GM19023 (cell line): Measurements from ENCODE around the gene CFAP54.
"Not testable (repeated sequence)": the region's sequence is repeated elsewhere in the genome, so short reads cannot be mapped to it uniquely, and the experiment has no call there.

ENCODE experiments used
- ATAC-seq: cut with Tn5 transposase; IDR thresholded peaks from one replicate; pipeline ENCODE4 v1.9.1; 2021; ENCODE audit warnings: mild to moderate bottlenecking, moderate library complexity; ENCODE audit not compliant: unreplicated experiment

The CFAP54 gene

DNA sequence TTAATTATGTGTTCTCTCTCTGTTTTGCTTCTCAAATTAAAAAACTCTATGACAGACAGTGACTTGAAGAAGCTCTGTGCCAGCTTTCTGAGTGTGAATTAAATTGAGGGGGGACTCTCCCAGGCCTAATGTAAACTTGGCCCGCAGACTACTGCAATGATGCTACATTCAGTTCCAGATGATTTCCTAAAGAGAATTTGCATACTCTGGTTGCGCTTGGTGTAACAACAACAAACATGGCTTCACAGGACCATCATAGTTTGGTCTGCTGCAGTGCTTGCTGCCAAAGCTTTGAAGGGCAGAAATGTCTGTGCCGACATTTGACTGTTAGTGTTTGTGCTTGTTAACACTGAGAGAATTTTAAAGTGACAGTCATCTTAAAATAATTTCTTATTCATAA, 25.0 kb downstream of the CFAP54 start:
- peak; percentile 86 for ATAC-seq

DNA sequence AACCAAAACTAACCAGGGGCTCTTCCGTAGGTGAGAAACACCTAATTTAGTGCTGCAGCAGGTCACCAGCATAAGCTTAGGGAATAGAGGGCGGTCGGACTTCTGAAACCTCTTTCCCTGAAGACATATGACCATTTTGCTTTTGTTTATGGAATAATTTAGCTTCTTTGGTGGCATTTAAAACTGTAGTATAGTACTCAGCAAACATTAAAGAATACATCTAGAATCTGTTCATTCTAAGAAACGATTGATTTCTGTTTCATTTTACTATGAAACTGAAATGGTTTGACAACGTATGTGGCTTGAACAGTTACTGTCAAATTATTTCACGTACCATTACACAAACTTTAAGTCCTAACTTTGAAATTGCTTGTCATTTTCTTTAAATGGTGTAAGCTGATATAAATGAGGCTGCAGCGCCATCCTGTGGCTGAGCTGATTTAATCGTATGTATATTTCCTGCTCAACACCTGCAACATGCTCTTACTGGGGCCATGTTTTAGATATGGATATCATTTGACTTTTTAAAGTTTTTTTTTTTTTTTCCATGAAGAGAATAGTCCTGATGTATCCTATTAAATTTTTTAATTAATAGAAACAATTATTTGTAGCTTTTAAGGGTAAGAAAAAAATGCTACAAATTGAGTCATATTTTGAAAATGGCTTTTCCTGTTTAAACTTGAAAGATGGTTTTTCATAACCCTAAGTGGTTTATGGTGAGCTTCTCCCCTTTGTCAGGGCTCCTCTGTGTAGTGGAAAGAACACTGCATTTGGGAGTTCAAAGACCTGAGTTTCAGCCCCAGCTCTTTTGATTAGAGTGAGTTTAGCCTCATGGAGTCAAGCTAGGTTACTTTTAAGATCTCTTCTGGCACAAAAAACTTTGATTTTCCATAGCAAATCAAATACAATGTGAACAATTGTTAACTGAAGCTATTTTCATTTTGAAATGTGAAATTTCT, 27.4 kb downstream of the CFAP54 start:
- peak; percentile 44 for ATAC-seq

DNA sequence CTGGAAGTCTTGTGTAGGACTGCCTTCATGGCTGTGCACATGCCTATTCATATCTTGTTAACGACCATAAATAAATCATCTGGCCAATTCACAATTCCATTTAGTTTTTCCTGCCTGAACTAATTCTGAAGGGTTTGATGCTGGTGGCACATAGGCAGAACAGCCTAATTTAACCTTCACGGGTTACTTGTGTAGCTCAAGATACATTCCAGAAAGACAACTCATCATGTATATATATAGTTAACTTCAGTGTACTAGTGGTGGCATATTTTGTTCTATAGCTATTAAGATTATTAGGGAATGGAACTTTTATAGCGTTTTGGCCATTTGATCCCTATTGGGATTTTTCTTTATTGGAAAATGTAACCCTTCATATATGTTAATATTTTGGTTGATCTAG, 31.4 kb downstream of the CFAP54 start:
- ATAC-seq = no peak

DNA sequence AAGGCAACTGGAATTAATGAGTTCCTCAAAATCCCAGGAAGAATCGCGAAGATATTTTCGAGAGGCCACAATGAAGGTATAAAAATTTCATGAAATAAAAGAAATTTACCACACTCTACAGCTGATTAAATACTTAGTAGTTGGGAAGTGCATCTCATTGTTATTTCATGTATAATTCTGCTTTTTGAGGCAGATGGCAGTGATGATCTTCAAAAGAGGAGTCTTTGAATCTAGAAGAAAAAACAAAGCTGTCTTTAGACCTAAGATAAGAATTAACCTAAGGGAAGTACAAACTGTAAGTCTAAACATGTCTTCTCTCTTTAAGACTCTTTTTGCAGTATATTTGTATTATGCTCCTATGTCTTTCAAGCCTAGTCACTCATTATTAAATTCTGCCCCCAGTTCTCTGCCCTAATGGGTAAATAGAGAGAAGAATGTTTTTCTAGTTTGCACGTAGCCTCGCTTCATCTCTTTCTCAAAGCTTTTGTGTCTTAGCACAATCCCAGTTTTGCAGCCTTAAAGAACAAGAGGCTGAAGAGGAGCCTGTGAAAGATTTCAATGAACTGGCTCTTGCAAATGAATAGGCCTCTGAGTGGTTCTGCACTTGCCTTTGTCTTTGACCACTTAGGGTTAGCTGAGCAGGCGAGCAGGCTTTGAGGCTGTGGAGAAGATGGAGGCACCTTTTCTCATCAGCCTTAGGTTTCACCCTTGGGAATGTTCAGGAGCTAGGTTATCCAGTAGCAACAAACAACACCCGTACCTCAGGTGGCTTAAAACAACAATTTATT, 32.7 kb downstream of the CFAP54 start:
- ATAC-seq = no peak

DNA sequence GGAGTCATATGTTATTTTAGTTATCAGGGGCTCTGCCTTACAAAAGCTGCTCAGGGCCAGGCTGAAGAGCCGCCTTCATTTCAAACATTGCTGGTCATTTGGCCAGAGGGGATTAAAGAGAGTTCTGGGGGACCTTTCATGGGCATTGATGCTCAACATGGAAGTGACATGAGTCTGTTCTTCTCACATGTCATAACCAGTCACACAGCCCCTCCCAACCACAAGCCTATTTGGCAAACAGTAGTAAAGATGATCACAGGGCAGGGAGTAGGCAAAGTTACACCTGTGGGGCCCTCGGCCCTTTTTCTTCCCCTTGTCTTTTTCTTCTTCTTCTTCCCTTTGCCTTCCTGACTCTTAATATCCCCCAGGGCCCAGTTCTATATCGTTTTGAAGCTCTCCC, 33.3 kb downstream of the CFAP54 start:
- no peak for ATAC-seq

DNA sequence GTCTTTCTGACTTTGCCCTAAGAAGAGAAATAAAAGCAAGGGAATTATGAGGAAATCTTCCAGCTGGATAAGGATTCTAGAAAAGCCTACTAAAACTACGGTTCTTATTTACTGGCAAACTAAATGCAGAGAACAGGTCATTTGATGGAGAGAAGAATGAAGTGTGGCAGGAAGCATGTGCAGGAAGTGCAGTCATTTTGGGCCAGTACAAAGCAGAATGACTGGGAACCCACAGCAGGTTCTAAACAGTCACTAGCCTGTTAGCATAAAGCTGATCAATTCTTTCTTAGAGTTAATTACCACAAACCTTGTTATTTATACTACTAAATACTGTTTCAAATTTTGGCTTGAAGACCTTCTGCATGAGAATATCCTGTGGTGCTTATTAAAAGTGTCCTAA, 36.7 kb downstream of the CFAP54 start:
- no peak for ATAC-seq

DNA sequence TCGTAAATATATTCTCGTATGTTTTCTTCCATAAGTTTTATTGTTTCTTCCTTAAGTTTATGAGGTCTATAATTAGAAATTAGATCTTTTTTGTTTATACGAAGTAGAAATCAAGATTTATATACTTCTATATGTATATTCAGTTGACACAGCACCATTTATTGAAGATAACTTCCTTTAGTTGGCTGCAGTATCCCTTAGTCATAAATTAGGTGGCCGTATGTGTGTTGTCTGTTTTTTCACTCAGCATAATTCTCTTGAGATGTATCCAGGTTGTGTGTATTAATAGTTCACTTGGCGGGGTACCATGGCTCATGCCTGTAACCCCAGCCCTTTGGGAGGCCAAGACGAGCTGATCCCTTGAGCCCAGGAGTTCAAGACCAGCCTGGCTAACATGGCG, 40.5 kb downstream of the CFAP54 start:
- no peak for ATAC-seq

DNA sequence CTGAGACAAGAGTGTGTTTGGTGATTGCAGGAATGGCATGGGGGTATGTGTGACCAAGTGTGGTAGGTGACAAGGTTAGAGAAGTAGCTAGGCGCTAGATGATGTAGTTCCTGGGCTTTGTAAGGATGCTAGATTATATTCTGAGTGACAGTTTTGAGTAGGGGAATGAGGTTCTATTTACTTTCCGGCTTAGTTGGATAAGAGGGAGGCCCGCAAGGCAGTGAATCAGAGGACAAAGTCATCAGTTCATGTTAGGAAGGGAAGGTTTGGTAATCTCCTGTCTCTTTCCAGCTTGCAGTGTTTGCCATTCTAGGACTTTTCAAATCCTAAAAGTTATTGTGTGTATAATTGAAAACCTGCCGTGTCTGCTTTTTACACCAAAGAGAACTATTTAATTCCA, 45.0 kb downstream of the CFAP54 start:
- no peak for ATAC-seq

DNA sequence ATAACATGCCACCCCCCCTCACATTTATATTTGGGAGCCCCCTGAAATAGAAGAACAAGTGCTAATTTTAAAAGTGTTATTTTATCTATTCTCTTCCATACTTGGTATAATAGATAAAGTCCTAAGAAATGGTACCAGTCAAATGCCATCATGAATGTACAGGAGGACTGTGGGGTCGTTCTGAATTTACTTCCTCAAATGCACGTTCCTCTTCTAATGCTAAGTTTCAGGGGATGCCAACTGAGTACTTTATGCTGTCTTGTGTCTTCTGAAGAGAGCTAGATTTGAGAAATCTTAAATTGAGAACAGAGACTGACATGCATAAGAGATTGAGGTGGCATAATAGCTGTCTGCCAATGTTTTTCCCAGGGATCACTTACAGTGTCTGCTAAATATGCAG, 59.0 kb downstream of the CFAP54 start:
- ATAC-seq = no peak

DNA sequence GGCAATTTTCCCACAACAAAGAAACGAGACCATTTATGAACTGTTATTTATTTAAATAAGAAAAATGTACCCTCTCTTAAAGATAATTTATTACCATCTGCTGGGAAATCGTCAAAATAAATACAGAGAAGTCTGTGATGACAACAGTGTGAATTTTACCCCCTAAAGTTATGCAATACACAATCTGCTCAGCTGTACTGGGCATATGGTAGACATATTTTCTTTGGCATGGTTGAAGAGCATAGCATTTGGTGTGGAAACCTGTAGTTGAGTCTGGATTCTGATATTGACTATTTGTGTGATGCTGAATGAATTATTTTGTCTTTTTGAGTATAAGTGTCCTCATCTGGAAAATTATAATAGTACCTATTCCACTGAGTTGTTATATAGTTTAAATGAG, 60.0 kb downstream of the CFAP54 start:
- ATAC-seq = no peak

DNA sequence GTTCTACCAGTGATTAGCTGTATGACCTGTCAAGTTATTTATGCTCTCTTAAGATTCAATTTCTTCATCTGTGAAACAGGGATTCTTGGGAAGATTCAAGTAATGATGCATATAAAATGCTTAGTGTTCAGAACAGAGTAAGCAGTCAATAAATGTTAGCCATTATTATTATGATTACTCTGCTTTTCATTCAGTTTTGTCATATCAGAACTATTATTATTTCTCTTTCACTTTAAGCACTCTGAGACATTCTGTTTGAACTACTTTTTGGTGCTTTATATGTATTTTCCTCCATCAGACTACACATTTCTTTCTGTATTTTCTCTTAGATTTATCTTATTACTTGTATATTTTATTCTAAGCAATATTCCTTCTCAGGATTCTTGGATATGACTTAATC, 81.2 kb downstream of the CFAP54 start:
- peak; percentile 19 for ATAC-seq

DNA sequence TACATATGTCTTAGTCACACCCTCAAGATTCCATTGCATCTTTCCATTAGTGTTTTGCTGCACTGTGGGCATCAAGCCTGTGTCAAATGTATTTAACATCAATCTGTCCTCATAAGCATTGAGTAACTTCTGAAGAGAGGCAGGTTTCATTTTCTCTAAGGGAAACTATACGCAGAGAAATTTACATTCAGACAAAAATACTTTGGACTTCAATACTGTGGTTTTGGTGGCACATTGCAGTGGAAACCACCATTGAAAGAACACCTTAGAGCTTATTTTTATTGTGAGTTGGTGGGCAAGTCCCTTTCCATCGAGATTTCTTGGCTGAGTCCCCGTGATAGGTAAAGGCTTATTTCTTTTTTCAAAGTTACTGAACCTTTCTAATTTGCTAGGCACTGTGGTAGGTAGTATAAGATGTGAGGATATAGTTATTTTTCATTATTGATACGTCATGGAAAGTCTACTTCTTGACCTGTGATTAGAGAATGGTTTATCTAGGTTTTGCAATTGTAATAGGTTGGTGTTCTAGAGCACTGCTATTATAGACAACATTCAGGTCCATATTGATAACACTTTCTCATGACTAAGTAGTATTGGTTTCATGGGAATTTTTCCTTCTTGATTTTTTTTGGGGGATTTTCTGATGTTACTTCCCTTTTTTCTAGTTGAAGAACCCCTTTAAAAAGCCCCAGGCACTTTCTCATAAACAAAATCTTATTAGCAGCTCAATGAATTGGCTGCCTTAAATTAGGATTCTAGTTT, 81.9 kb downstream of the CFAP54 start:
- peak; percentile 91 for ATAC-seq

DNA sequence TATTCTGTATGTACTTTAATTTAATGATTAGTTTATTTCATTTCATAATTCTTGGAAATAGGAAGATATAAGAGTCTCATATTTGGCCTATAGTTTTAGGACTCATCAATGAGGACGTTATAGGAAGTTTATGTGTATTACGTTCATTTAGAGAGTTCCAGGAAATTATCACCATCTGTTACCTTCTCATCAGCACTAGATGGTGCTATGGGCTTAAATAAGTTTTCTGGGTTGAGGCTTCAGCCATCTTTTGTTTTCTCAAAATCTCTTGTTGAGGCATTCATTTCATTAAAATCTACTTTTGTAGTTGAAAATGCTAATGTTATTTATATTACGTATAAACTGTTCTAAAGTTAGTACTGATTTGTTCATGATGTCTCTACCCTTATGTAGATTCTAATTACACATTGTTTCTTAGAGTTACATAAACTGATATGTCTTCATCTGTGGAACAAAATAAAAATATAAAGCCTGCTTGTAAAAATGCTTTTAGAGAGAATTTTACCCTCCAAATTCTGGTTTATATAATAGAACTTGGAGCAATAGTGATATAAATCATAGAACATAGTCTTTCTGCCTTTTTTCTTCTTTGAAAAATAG, 89.2 kb downstream of the CFAP54 start:
- ATAC-seq = no peak

DNA sequence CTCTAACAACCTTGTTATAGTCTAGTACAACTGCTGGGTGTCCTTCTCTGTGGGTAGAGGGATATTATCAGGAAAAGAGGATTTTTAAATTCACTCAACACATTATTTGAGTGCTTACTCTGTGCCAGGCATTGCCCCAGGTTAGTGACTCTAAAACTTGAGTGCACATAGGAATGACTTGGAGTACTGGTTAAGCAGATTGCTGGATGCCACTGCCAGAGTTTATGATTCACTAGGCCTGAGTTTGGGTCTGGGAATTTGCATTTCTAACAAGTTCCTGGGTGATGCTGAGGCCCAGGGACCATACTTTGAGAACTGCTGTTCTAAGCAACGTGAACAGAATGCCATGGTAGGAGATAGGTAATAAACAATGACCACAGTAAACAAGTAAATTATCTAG, 96.6 kb downstream of the CFAP54 start:
- no peak for ATAC-seq

DNA sequence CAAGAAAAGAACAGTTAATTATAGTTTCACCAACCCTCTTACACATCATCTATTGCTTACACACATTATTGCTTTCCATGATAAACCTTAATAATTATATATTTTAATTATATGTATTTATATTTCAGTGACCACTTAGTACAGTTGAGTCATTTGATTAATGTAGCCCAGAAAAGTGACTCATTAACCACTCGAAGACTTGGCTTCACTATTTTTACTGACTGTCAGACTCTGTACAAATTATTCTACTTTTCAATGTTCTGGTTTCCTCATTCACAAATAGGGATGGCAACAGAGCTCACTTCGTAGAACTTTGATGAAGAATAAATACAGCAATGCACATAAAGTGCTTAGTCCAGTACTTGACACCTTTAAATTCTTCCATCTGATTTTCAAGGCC, 98.3 kb downstream of the CFAP54 start:
- no peak for ATAC-seq

DNA sequence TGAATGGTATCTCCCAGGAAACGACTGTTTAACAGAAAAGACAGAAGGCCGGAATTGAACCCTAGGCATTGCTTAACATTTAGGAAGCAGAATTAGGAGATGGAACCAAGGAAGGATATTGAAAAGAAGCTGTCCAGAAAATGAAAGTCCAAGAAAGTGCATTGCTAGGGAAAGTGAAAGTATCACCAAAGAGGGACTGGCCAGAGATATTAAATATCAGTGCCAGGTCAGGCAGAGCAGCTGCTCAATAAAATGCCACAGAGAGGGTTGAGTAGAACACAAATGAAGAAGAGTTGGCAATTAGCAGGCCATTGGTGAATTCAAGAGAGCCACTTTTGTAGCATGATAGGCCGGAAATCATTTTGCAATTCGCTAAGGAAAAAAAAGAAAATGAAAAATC, 101.6 kb downstream of the CFAP54 start:
- ATAC-seq = no peak

DNA sequence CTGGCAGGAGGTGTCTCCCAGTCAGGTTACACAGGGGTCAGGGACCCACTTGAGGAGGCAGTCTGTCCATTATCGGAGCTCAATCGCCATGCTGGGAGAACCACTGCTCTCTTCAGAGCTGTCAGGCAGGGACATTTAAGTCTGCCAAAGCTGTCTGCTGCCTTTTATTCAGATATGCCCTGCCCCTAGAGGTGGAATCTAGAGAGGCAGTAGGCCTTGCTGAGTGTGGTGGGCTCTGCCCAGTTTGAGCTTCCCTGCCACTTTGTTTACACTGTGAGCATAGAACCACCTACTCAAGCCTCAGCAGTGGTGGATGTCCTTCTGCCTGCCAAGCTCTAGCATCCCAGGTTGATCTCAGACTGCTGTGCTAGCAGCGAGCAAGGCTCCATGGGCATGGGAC, 115.0 kb downstream of the CFAP54 start:
- not testable (repeated sequence) for ATAC-seq

DNA sequence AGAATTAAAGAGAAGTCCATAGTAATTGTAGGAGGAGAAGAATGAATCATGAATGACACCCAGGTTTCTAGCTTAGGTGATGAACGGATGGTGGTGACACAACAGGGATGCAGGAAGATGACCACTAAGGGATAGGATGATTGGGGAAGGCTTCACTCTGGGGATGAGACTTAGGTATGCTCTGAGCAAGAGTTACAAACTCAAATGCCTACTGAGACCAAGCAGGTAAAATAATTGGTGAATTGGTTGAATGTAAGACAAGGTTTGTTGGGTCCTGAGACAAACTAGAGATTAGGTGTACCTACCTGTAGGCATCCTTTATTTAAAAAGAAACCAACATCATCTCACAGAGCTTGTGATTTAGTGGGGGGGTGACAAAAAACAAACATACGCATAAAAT, 116.3 kb downstream of the CFAP54 start:
- no peak for ATAC-seq

DNA sequence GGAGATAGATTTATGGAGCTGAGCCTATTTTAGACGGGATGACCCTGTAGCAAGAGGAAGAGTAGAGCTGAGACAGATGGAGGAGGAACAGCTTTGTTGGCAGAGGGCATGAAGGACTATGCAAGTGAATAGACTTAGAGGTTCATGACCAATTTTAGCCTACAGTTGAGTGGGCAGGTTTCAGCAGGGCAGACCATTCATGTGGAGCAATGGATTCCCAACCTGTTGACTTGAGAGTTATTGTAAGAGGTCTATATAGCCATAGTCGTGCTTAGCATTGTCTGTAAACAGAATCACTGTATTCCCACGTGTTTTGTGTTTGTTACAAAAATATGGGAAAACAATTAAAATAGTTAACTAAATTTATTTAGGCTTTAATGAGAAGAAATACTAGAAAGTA, 116.8 kb downstream of the CFAP54 start:
- no peak for ATAC-seq

DNA sequence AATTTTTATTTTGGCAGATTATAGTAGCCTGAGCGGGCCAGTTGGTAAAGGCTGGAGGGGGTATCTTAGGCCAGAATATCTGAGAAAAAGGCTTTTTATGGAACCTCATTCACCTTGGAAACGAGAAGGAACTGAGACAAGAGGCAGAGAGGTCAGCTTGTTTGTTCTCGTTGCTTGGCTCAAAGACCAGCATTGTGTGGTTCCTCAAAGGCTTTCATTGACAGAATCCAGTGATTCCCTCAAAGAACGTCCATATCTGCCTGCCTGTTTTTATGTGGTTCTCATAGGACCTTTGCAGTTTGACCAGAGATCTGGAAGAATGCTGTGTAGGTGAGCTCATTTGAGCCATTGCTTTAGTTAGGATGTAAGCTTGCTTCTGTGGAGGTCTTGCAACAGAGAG, 117.3 kb downstream of the CFAP54 start:
- no peak for ATAC-seq

DNA sequence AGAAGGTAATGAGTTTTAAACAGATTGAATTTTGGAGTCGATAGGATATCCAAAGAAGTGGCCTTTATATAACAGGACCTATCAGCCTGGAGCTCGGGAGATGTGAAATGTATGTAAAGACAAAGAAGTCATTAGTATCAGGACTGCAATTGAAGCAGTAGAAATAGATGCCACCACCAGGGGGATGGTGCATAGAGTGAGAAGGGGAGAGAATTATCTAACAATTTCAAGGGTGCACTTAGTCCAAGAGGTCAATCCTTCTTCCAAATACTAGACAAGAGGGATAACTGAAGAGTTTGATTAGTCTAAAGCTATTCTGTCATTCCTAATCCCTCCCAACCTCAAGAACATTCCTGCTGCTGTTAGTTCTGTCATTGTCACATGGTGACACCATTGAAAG, 127.8 kb downstream of the CFAP54 start:
- ATAC-seq = no peak
